ENCODE results near the gene MAGED1. TPM values are rescaled to one million over a fixed set of nuclear protein-coding genes. Genes with fewer than 3 reads are reported as not detected.
A peak's percentile ranks its signal among the peaks of the same experiment; 100 is the strongest.

MAGED1 gene
- total and polyA plus RNA-seq, 2 of the 8 experiments (the other 6 are each of a cell fraction or from before 2014, with no cell fraction given) = 91.0 to 91.1 TPM

GRCh38 chrX:51893931-51894696, 691 bp downstream of the MAGED1 start:
- no peak overlapping the region for H2BK120ac ChIP-seq (replicated peaks; ENCODE audit: low read depth, low read length)
- peak overlapping the region; percentile 62 to 83 (median 69) for H3K9ac ChIP-seq (replicated peaks in 1 of 4; ENCODE audit: extremely low read depth in 1 of 4, low read depth in 3 of 4, low read length in 3 of 4)
- WGBS, 2 experiments (ENCODE audit: extremely low coverage in 1 of 2, insufficient coverage in 1 of 2, insufficient read length in 1 of 2, insufficient replicate concordance in 2 of 2, low coverage in 1 of 2, low lambda C conversion rate in 2 of 2, missing lambda C conversion rate in 1 of 2) = 2% methylated on average over 12 of the region's 32 CpGs; no CpG with 5 or more reads in 1 of the 2 experiments
- H3K23ac ChIP-seq (ENCODE audit: insufficient read length) = no peak overlapping the region
- no peaks in the 10 kb centered on the region for H3K79me2 ChIP-seq (ENCODE audit: control insufficient read depth in 1 of 2, insufficient read depth in 2 of 2, low read length in 2 of 2)
- H4K20me1 ChIP-seq (replicated peaks in 1 of 2; ENCODE audit: control insufficient read depth in 1 of 2, insufficient read depth in 2 of 2, low read length in 2 of 2) = no peaks in the 10 kb centered on the region
- no peak overlapping the region for H4K5ac ChIP-seq (ENCODE audit: insufficient read length, low read depth, low read length)
- no peak overlapping the region for H3K4ac ChIP-seq (replicated peaks; ENCODE audit: insufficient read length, low read depth, low read length)
- no peak overlapping the region for H3K56ac ChIP-seq (replicated peaks; ENCODE audit: insufficient read length, low read depth, low read length)
- H2AFZ ChIP-seq (ENCODE audit: low read length) = no peak overlapping the region
- H3K27ac ChIP-seq (ENCODE audit: low read depth, low read length) = no peak overlapping the region; the same call in 1 of the 2 replicates
- no peak overlapping the region for H2BK5ac ChIP-seq (ENCODE audit: low read depth, low read length)
- H3K27me3 ChIP-seq (replicated peaks in 1 of 4; ENCODE audit: control insufficient read depth in 3 of 4, extremely low read depth in 1 of 4, insufficient read depth in 3 of 4, low read length in 3 of 4) = no peaks in the 10 kb centered on the region
- no peak overlapping the region; the same call in 1 of the 2 replicates for H4K8ac ChIP-seq (ENCODE audit: extremely low read depth, insufficient read depth, low read length)
- H3K23me2 ChIP-seq (ENCODE audit: low read depth, low read length) = peaks cover 5% of the 10 kb centered on the region; the same call in 1 of the 2 replicates
- H3K4me3 ChIP-seq (ENCODE audit: extremely low read depth in 1 of 4, insufficient read depth in 2 of 4, low read depth in 3 of 4, low read length in 4 of 4) = peak overlapping the region; percentile 67 to 93 (median 78)
- no peak overlapping the region for H2AK5ac ChIP-seq (ENCODE audit: low read depth, low read length)
- CTCF ChIA-PET (ENCODE audit: partially characterized antibody) = interaction anchor here (0.7 to 1.7 kb wide), 2 partner anchors 252 to 281 kb away, joined by 3 to 6 read pairs; no protein-coding TSS in a partner anchor
- H3K79me1 ChIP-seq (ENCODE audit: low read depth, low read length) = no peaks in the 10 kb centered on the region
- H2BK12ac ChIP-seq (ENCODE audit: low read depth, low read length) = no peak overlapping the region
- H2BK20ac ChIP-seq (ENCODE audit: low read length) = no peak overlapping the region
- peak overlapping the region; percentile 71 to 76 for H3K4me2 ChIP-seq (ENCODE audit: insufficient read depth in 1 of 2, low read depth in 2 of 2, low read length in 2 of 2)
- H3K4me1 ChIP-seq (replicated peaks in 1 of 4; ENCODE audit: control insufficient read depth in 3 of 4, insufficient read depth in 4 of 4, low read length in 3 of 4) = peaks cover 0 to 13% (median 4%) of the 10 kb centered on the region in 4 experiments; a peak in 4 of 7 replicates
- POLR2A ChIA-PET (ENCODE audit: partially characterized antibody) = interaction anchor here (0.9 to 3.7 kb wide), 8 partner anchors 10 to 252 kb away, joined by 3 to 13 read pairs (median 6); no protein-coding TSS in a partner anchor
- H3K36me3 ChIP-seq (ENCODE audit: control insufficient read depth in 2 of 4, insufficient read depth in 4 of 4, low read length in 3 of 4) = peaks cover 3 to 31% (median 15%) of the 10 kb centered on the region in 4 experiments; a peak in 7 of 8 replicates
- no peak overlapping the region; the same call in 1 of the 2 replicates for H3K18ac ChIP-seq (ENCODE audit: extremely low read depth, low read length)
- peak; percentile 13 for FAIRE-seq
- H2BK15ac ChIP-seq (ENCODE audit: low read length) = no peak overlapping the region
- H4K91ac ChIP-seq (replicated peaks; ENCODE audit: insufficient read length, low read length) = peak overlapping the region; percentile 91
- DNase-seq (ENCODE audit: low read depth in 1 of 2, low spot score in 2 of 2) = peak in 1 of 2 experiments; percentile 50
- no peaks in the 10 kb centered on the region for H3K9me3 ChIP-seq (ENCODE audit: insufficient read depth in 2 of 2, low read depth in 1 of 2, low read length in 1 of 2)
- peak overlapping the region; percentile 42 for H3K14ac ChIP-seq (ENCODE audit: insufficient read length)
- TF ChIP-seq EP300 (IDR thresholded peaks at IDR 0.05; ENCODE audit: borderline replicate concordance in 1 of 2, low read depth in 2 of 2, low read length in 2 of 2) (no peak), BACH1 (IDR thresholded peaks at IDR 0.05; ENCODE audit: low read length) (no peak), MAX (IDR thresholded peaks at IDR 0.05) (no peak), HDAC6 (IDR thresholded peaks at IDR 0.05; ENCODE audit: low read depth, low read length) (no peak), JUND (IDR thresholded peaks at IDR 0.05; ENCODE audit: low read length) (no peak), EGR1 (IDR thresholded peaks at IDR 0.05; ENCODE audit: borderline replicate concordance, low read depth, low read length) (no peak), RAD21 (IDR thresholded peaks at IDR 0.05 in 1 of 2, conservative IDR thresholded peaks at IDR 0.05 in 1 of 2; ENCODE audit: low read depth in 2 of 2, low read length in 2 of 2) (no peak), POU5F1 (IDR thresholded peaks at IDR 0.05; ENCODE audit: low read depth, low read length) (no peak), SP2 (IDR thresholded peaks at IDR 0.05; ENCODE audit: low read length) (no peak), EZH2 (IDR thresholded peaks at IDR 0.05; ENCODE audit: low read depth, low read length, severe bottlenecking) (no peak), YY1 (IDR thresholded peaks at IDR 0.05; ENCODE audit: low read depth, low read length) (no peak), ASH2L (IDR thresholded peaks at IDR 0.05; ENCODE audit: low read length) (no peak)

Data from H1 (cell line).